Inflammatory macrophage treated with lipopolysaccharide for 4 hours (primary cell): ENCODE measurements around the gene JARID2.
A peak's percentile ranks its signal among the peaks of the same experiment; 100 is the strongest.

ENCODE experiments used
- DNase-seq: peaks from one replicate; pipeline ENCODE4 v3.0.0-alpha.2; 2020

JARID2 gene

GRCh38 chr6:15338476-15338875 lies 92.6 kb downstream of the JARID2 start:
- DNase-seq: peak; percentile 41

GRCh38 chr6:15339081-15339480 lies 93.2 kb downstream of the JARID2 start:
- DNase-seq: no peak

- no peak for DNase-seq
These were observed 94.3 kb downstream of the JARID2 start for GRCh38 chr6:15340105-15340601.

- peak; percentile 63 for DNase-seq
These were observed 94.9 kb downstream of the JARID2 start for GRCh38 chr6:15340775-15341174.

- peak; percentile 36 for DNase-seq
These were observed 95.6 kb downstream of the JARID2 start for GRCh38 chr6:15341311-15342001.

- peak; percentile 36 for DNase-seq
These were observed 96.2 kb downstream of the JARID2 start for GRCh38 chr6:15342114-15342513.

GRCh38 chr6:15343490-15344191 lies 97.8 kb downstream of the JARID2 start:
- DNase-seq: peak; percentile 41

- DNase-seq: no peak
These were observed 98.3 kb downstream of the JARID2 start for GRCh38 chr6:15344192-15344519.

- DNase-seq: peak; percentile 36
These were observed 99.0 kb downstream of the JARID2 start for GRCh38 chr6:15344831-15345230.

GRCh38 chr6:15346315-15346714 lies 100.4 kb downstream of the JARID2 start:
- DNase-seq: no peak

GRCh38 chr6:15348528-15348927 lies 102.7 kb downstream of the JARID2 start:
- no peak for DNase-seq

GRCh38 chr6:15349379-15349778 lies 103.5 kb downstream of the JARID2 start:
- no peak for DNase-seq

- no peak for DNase-seq
These were observed 104.7 kb downstream of the JARID2 start for GRCh38 chr6:15350386-15351083.

- peak; percentile 45 for DNase-seq
These were observed 105.8 kb downstream of the JARID2 start for GRCh38 chr6:15351631-15352030.

GRCh38 chr6:15352220-15352619 lies 106.4 kb downstream of the JARID2 start:
- peak; percentile 41 for DNase-seq

- DNase-seq: peak; percentile 59
These were observed 107.0 kb downstream of the JARID2 start for GRCh38 chr6:15352845-15353244.

- DNase-seq: no peak
These were observed 109.8 kb downstream of the JARID2 start for GRCh38 chr6:15355683-15356099.

GRCh38 chr6:15356179-15356578 lies 110.3 kb downstream of the JARID2 start:
- peak; percentile 62 for DNase-seq

- DNase-seq: no peak
These were observed 111.1 kb downstream of the JARID2 start for GRCh38 chr6:15356937-15357336.

- DNase-seq: no peak
These were observed 111.9 kb downstream of the JARID2 start for GRCh38 chr6:15357782-15358181.

- DNase-seq: no peak
These were observed 112.9 kb downstream of the JARID2 start for GRCh38 chr6:15358579-15359327.

- no peak for DNase-seq
These were observed 113.5 kb downstream of the JARID2 start for GRCh38 chr6:15359335-15359862.

- DNase-seq: no peak
These were observed 114.4 kb downstream of the JARID2 start for GRCh38 chr6:15360300-15360699.
